HG02884 (cell line): ENCODE results near the gene KATNBL1.
"Not testable (repeated sequence)": the region's sequence is repeated elsewhere in the genome, so short reads cannot be mapped to it uniquely, and the experiment has no call there.

Source experiments
- ATAC-seq: cut with Tn5 transposase; IDR thresholded peaks from one replicate; pipeline ENCODE4 v1.9.1; 2021; ENCODE audit warnings: mild to moderate bottlenecking, moderate library complexity; ENCODE audit not compliant: unreplicated experiment

The KATNBL1 gene

GRCh38 chr15:34203936-34204335 is 6.0 kb downstream of the KATNBL1 start:
- ATAC-seq, result no peak

GRCh38 chr15:34203305-34203704 is 6.6 kb downstream of the KATNBL1 start:
- no peak for ATAC-seq

GRCh38 chr15:34193272-34193671 is 16.6 kb downstream of the KATNBL1 start:
- ATAC-seq, result not testable (repeated sequence)

- no peak for ATAC-seq
Measured at GRCh38 chr15:34188711-34189110, 21.2 kb downstream of the KATNBL1 start.

GRCh38 chr15:34185666-34186065 is 24.2 kb downstream of the KATNBL1 start:
- ATAC-seq, result no peak

GRCh38 chr15:34182942-34183341 is 27.0 kb downstream of the KATNBL1 start:
- no peak for ATAC-seq

- no peak for ATAC-seq
Measured at GRCh38 chr15:34179234-34179633, 30.7 kb downstream of the KATNBL1 start.

- ATAC-seq, result not testable (repeated sequence)
Measured at GRCh38 chr15:34165987-34166573, 43.8 kb downstream of the KATNBL1 start.

GRCh38 chr15:34161329-34161963 is 48.5 kb downstream of the KATNBL1 start:
- no peak for ATAC-seq

GRCh38 chr15:34160735-34161134 is 49.2 kb downstream of the KATNBL1 start:
- no peak for ATAC-seq

GRCh38 chr15:34158355-34158754 is 51.5 kb downstream of the KATNBL1 start:
- ATAC-seq, result no peak

GRCh38 chr15:34155859-34156258 is 54.0 kb downstream of the KATNBL1 start:
- ATAC-seq, result no peak

- ATAC-seq, result no peak
Measured at GRCh38 chr15:34154725-34155204, 55.1 kb downstream of the KATNBL1 start.

GRCh38 chr15:34147371-34148140 is 62.3 kb downstream of the KATNBL1 start:
- ATAC-seq, result no peak

GRCh38 chr15:34133511-34133910 is 76.4 kb downstream of the KATNBL1 start:
- no peak for ATAC-seq

GRCh38 chr15:34132881-34133280 is 77.0 kb downstream of the KATNBL1 start:
- no peak for ATAC-seq

- no peak for ATAC-seq
Measured at GRCh38 chr15:34128898-34129297, 81.0 kb downstream of the KATNBL1 start.

GRCh38 chr15:34126522-34126921 is 83.4 kb downstream of the KATNBL1 start:
- no peak for ATAC-seq

GRCh38 chr15:34125945-34126344 is 84.0 kb downstream of the KATNBL1 start:
- ATAC-seq, result no peak

- ATAC-seq, result no peak
Measured at GRCh38 chr15:34124651-34125050, 85.2 kb downstream of the KATNBL1 start.

GRCh38 chr15:34122771-34123183 is 87.1 kb downstream of the KATNBL1 start:
- ATAC-seq, result no peak

- ATAC-seq, result not testable (repeated sequence)
Measured at GRCh38 chr15:34121786-34122185, 88.1 kb downstream of the KATNBL1 start.
